ENCODE measurements around the gene ERICH6. TPM values are rescaled to one million over a fixed set of nuclear protein-coding genes. Genes with fewer than 3 reads are reported as not detected.

Gene ERICH6
- total and polyA plus RNA-seq, 5 donors = 0.35 to 0.37 TPM; not detected in 3

DNA sequence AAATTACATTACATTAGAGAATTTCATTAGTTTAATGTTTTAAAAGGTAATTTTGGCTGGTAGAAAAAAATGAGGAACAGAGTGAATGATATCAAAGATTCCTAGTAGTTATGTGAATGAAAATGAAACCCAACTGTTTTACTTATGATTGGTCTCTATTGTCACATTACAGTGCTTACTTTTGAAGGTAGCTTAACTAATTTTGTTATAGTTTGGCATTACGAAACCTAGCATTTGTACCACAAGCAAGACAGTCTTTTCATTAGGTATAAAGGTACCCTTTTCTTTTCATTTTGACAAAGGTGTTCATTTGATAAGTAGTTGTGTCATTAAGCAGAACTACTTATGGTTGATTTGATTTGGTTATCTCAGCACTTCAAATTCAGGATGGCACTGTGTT lies 93.7 kb downstream of the ERICH6 start:
- Histone ChIP-seq H3K9me3 (ENCODE audit: control insufficient read depth, low read length) (no peaks in the 10 kb centered on the region), H3K4me1 (ENCODE audit: control insufficient read depth, insufficient read depth, low read length) (peaks cover 12% of the 10 kb centered on the region), H3K4me3 (ENCODE audit: low read length) (no peak overlapping the region), H3K27ac (ENCODE audit: low read length) (no peak overlapping the region), H3K27me3 (ENCODE audit: control insufficient read depth, insufficient read depth) (no peaks in the 10 kb centered on the region)
- ATAC-seq = no peak
- intact Hi-C loops (cut with DNase I) = no loop called here
- 0% methylated on average over 1 of the region's 1 CpG for WGBS
- DNase-seq = no peak

Other genes with a start within 250 kb of the ERICH6 start
- 10 to 100 TPM; 35.2 to 41.3 (median 37.4) TPM for gene SERP1, start 157.4 kb downstream of the ERICH6 start, total RNA-seq
- gene SERP1, start 157.4 kb downstream of the ERICH6 start, polyA plus RNA-seq = 24.8 TPM
- gene EIF2A, start 157.1 kb downstream of the ERICH6 start, total RNA-seq = 10 to 100 TPM; 66.9 to 77.1 (median 69.2) TPM
- 51.7 TPM for gene EIF2A, start 157.1 kb downstream of the ERICH6 start, polyA plus RNA-seq
- gene SELENOT, start 100.6 kb downstream of the ERICH6 start, total RNA-seq = 100 to 1,000 TPM in 3 of 4 donors, 10 to 100 TPM in 1; 80.9 to 112 (median 107) TPM
- gene SELENOT, start 100.6 kb downstream of the ERICH6 start, polyA plus RNA-seq = 59.6 TPM
- gene SIAH2, start 59.2 kb upstream of the ERICH6 start, total RNA-seq = 10 to 100 TPM; 15.4 to 18.6 (median 18.2) TPM
- gene SIAH2, start 59.2 kb upstream of the ERICH6 start, polyA plus RNA-seq = 9.9 TPM
- gene MINDY4B, start 201.5 kb upstream of the ERICH6 start, total RNA-seq = not detected
- not detected for gene MINDY4B, start 201.5 kb upstream of the ERICH6 start, polyA plus RNA-seq

All from right cardiac atrium (tissue), 5 donors.